Erythroblast (primary cell): Measurements from ENCODE around the gene SELENOI.

Source experiments
- GATA1 ChIP-seq: IDR thresholded peaks from 2 replicates; pipeline ENCODE4 v1.6.1; 2011; ENCODE audit warnings: low read depth, mild to moderate bottlenecking, control low read depth, low read length, moderate library complexity
- POLR2A ChIP-seq: IDR thresholded peaks from 2 replicates; pipeline ENCODE4 v1.6.1; 2011; ENCODE audit warnings: mild to moderate bottlenecking, low read length

DNA sequence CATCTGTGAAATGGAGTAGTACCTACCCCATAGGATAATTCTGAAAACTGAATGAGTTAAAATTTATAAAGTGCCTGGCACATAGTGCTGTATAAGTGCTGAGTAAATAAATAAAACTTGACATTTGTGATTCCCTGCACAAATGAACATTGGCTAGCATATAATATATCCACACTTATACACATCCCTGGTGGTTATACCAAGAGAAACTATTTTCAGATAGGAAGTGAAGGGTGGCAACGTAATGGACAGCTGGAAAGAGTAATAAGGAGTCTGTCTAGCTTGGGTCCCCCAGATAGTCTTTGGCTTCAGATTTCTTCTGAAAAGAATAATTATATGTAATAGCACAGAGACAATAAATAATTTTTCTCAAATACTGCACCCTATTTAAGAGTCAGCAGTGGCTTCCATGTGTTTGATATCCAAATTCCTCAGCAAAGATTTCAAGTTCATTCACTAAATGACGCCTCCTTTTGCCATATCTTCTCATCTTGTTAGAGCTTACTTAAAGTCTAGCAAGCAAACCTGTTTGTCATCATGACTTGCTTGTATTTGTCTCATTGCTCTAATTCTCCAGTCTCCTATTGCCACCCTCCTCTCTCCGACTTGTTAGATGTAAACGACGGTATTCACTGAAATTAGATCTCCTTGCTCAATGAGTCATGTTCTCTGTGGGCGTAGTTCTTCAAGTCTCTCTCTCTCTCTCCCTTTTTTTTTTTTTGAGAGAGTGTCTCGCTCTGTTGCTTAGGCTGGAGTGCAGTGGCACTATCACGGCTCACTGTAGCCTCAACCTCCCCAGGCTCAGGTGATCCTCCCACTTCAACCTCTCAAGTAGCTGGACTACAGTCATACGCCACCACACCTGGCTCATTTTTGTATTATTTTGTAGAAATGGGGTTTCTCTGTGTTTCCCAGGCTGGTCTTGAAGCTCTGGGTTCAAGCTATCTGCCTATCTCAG is 9.4 kb downstream of the SELENOI start:
- TF ChIP-seq POLR2A (peak; percentile 75), GATA1 (no peak)
